IMR-90 (cell line): ENCODE measurements around the gene SPPL2A. TPM values are rescaled to one million over a fixed set of nuclear protein-coding genes. Genes with fewer than 3 reads are reported as not detected.

Source experiments
- ATAC-seq: fragments of 200-7000 bp; cut with Tn5 transposase; 2 replicates; pipeline ENCODE4 v1.9.1; 2020; ENCODE audit warnings: low read depth, mild to moderate bottlenecking, moderate library complexity
- Bru-seq: library from RNA; stranded (reverse); fragments of 400-500 nt; gene quantifications from one replicate; lab custom pipeline; 2021; lab: Mats Ljungman, UMichigan
- BruChase-seq, 2 experiments: library from RNA; stranded (reverse); fragments of 400-500 nt; gene quantifications; one replicate each; lab custom pipeline; 2021; lab: Mats Ljungman, UMichigan
- BruUV-seq: library from RNA; stranded (reverse); fragments of 400-500 nt; replicated peaks from 2 replicates; lab custom pipeline; 2021; lab: Mats Ljungman, UMichigan
- CTCF ChIA-PET: fragments of 300-600 bp; formaldehyde crosslinking; extraction: SDS; loops from one replicate; lab custom pipeline; 2021; ENCODE audit warnings: antibody characterized with exemption; lab: Yijun Ruan, JAX
- POLR2A ChIA-PET: fragments of 300-600 bp; sonication (Branson Sonifier 250); formaldehyde crosslinking; loops from one replicate; lab custom pipeline; 2022; ENCODE audit warnings: antibody characterized with exemption; ENCODE audit not compliant: unreplicated experiment; lab: Charles Lee
- DNase-seq: peaks from one replicate; pipeline ENCODE4 v3.0.0; 2013
- H2AFZ ChIP-seq: replicated peaks from 2 replicates; pipeline ENCODE3; 2013; ENCODE audit warnings: low read length, mild to moderate bottlenecking; ENCODE audit not compliant: poor library complexity
- H2AK5ac ChIP-seq: 2 replicates; pipeline ENCODE4 v1.6.1; 2013; ENCODE audit warnings: low read depth, low read length, inconsistent platforms
- H2AK9ac ChIP-seq: replicated peaks from 2 replicates; pipeline ENCODE3; 2013; ENCODE audit warnings: mild to moderate bottlenecking, low read depth, low read length, moderate library complexity; ENCODE audit not compliant: poor library complexity
- H2BK120ac ChIP-seq: 2 replicates; pipeline ENCODE4 v1.6.1; 2013; ENCODE audit warnings: low read depth, low read length, inconsistent platforms
- H2BK15ac ChIP-seq: 3 replicates; pipeline ENCODE4 v1.6.1; 2013; ENCODE audit warnings: low read depth, low read length, inconsistent platforms
- H2BK20ac ChIP-seq: 2 replicates; pipeline ENCODE4 v1.6.1; 2013; ENCODE audit warnings: low read depth, mild to moderate bottlenecking, inconsistent platforms, low read length, moderate library complexity
- H2BK5ac ChIP-seq: 2 replicates; pipeline ENCODE4 v1.6.1; 2013; ENCODE audit warnings: mild to moderate bottlenecking, low read depth, low read length, inconsistent platforms; ENCODE audit not compliant: poor library complexity, severe bottlenecking
- H3K14ac ChIP-seq: replicated peaks from 2 replicates; pipeline ENCODE4 v1.6.1; 2013; ENCODE audit warnings: low read depth, low read length, inconsistent platforms
- H3K18ac ChIP-seq: 2 replicates; pipeline ENCODE4 v1.6.1; 2013; ENCODE audit warnings: low read depth, low read length, control low read depth
- H3K23ac ChIP-seq: 2 replicates; pipeline ENCODE4 v1.6.1; 2013; ENCODE audit warnings: low read depth, low read length, inconsistent platforms
- H3K27ac ChIP-seq: 2 replicates; pipeline ENCODE4 v1.5.1; 2013; ENCODE audit warnings: mild to moderate bottlenecking, control low read depth, low read length; ENCODE audit not compliant: insufficient read depth
- H3K27me3 ChIP-seq: 2 replicates; pipeline ENCODE4 v1.6.1; 2013; ENCODE audit warnings: low read length; ENCODE audit not compliant: control insufficient read depth, insufficient read depth
- H3K36me3 ChIP-seq: 2 replicates; pipeline ENCODE4 v1.6.1; 2013; ENCODE audit warnings: low read length, mixed read lengths; ENCODE audit not compliant: control insufficient read depth, insufficient read depth
- H3K4ac ChIP-seq: 2 replicates; pipeline ENCODE4 v1.6.1; 2013; ENCODE audit warnings: low read depth, low read length, inconsistent platforms
- H3K4me1 ChIP-seq: 2 replicates; pipeline ENCODE4 v1.6.1; 2013; ENCODE audit warnings: low read length, mixed read lengths; ENCODE audit not compliant: control insufficient read depth, insufficient read depth
- H3K4me2 ChIP-seq: 2 replicates; pipeline ENCODE4 v1.6.1; 2013; ENCODE audit warnings: low read depth, mild to moderate bottlenecking, control low read depth, low read length, moderate library complexity
- H3K4me3 ChIP-seq: 2 replicates; pipeline ENCODE4 v1.5.1; 2013; ENCODE audit warnings: low read depth, mild to moderate bottlenecking, control low read depth, low read length, moderate library complexity; ENCODE audit not compliant: insufficient read depth
- H3K56ac ChIP-seq: 2 replicates; pipeline ENCODE4 v1.6.1; 2013; ENCODE audit warnings: low read length, inconsistent platforms; ENCODE audit not compliant: insufficient read depth; ENCODE audit errors: extremely low read depth
- H3K79me1 ChIP-seq, 2 experiments: 2 replicates each; pipeline ENCODE4 v1.6.1; 2013; ENCODE audit warnings: low read length in 2 of 2, inconsistent platforms in 1 of 2, low read depth in 1 of 2
- H3K9ac ChIP-seq: 2 replicates; pipeline ENCODE4 v1.6.1; 2013; ENCODE audit warnings: low read depth, low read length, control low read depth
- H3K9me1 ChIP-seq: 2 replicates; pipeline ENCODE4 v1.6.1; 2013; ENCODE audit warnings: low read length, inconsistent platforms; ENCODE audit not compliant: insufficient read depth
- H3K9me3 ChIP-seq: 2 replicates; pipeline ENCODE4 v1.6.1; 2013; ENCODE audit warnings: low read length; ENCODE audit not compliant: control insufficient read depth, insufficient read depth
- H4K20me1 ChIP-seq: 2 replicates; pipeline ENCODE4 v1.6.1; 2013; ENCODE audit warnings: low read length, inconsistent platforms; ENCODE audit not compliant: insufficient read depth
- H4K5ac ChIP-seq: 2 replicates; pipeline ENCODE4 v1.6.1; 2013; ENCODE audit warnings: mild to moderate bottlenecking, low read depth, low read length, control low read depth
- H4K8ac ChIP-seq, 2 experiments: 2 replicates each; pipeline ENCODE4 v1.6.1; 2013; ENCODE audit warnings: low read depth in 2 of 2, low read length in 2 of 2, control low read depth in 1 of 2, inconsistent platforms in 1 of 2
- H4K91ac ChIP-seq: 2 replicates; pipeline ENCODE4 v1.6.1; 2013; ENCODE audit warnings: low read depth, low read length, inconsistent platforms; ENCODE audit not compliant: insufficient read depth
- BHLHE40 ChIP-seq: fragments of 150-350 bp; IDR thresholded peaks from 2 replicates; pipeline ENCODE4 v1.6.1; 2016; ENCODE audit warnings: mild to moderate bottlenecking, low read depth, low read length
- CHD1 ChIP-seq: IDR thresholded peaks from 2 replicates; pipeline ENCODE4 v1.6.1; 2012; ENCODE audit warnings: low read depth, low read length, improper control_type of control experiment
- CTCF ChIP-seq: conservative IDR thresholded peaks from 2 replicates; pipeline ENCODE4 v1.5.1; 2012; ENCODE audit warnings: mild to moderate bottlenecking, low read depth, low read length, improper control_type of control experiment
- ELK1 ChIP-seq: fragments of 150-350 bp; IDR thresholded peaks from 2 replicates; pipeline ENCODE4 v1.6.1; 2016; ENCODE audit warnings: low read depth, mild to moderate bottlenecking, low read length, moderate library complexity, borderline replicate concordance
- MXI1 ChIP-seq: IDR thresholded peaks from 2 replicates; pipeline ENCODE4 v1.6.1; 2012; ENCODE audit warnings: low read depth, mild to moderate bottlenecking, low read length, moderate library complexity, borderline replicate concordance
- NFE2L2 ChIP-seq: fragments of 150-350 bp; IDR thresholded peaks from 2 replicates; pipeline ENCODE4 v1.6.1; 2016; ENCODE audit warnings: low read depth, mild to moderate bottlenecking, low read length
- POLR2A ChIP-seq: IDR thresholded peaks from 2 replicates; pipeline ENCODE4 v1.6.1; 2012; ENCODE audit warnings: mild to moderate bottlenecking, low read depth, low read length
- RAD21 ChIP-seq: IDR thresholded peaks from 2 replicates; pipeline ENCODE4 v1.6.1; 2012; ENCODE audit warnings: low read length, improper control_type of control experiment
- RFX5 ChIP-seq: IDR thresholded peaks from 2 replicates; pipeline ENCODE4 v1.8.0; 2012; ENCODE audit warnings: low read depth, mild to moderate bottlenecking, low read length, moderate library complexity
- WGBS, 2 experiments: methylation state at CpG; one replicate each; pipeline versions ENCODE4 v1.1.5 to v1.1.7; 2013; ENCODE audit warnings: missing lambda C conversion rate in 2 of 2; ENCODE audit not compliant: insufficient read length in 1 of 2; ENCODE audit errors: extremely low coverage in 2 of 2; 5-methylcytosine and 5-hydroxymethylcytosine counted together
- dilution Hi-C: fragments of 300-500 bp; cut with HindIII; formaldehyde crosslinking; loops from one replicate; pipeline ENCODE4 v1.14.3; 2018; ENCODE audit warnings: low sequenced_read_pairs; ENCODE audit not compliant: unreplicated experiment
- in situ Hi-C: fragments of 300-500 bp; cut with MboI; formaldehyde crosslinking; loops from 3 replicates; pipeline ENCODE4 v1.14.3; 2019; ENCODE audit warnings: low sequenced_read_pairs, inconsistent platforms, mixed read lengths
- intact Hi-C: fragments of 100-400 bp; cut with micrococcal nuclease; formaldehyde crosslinking; loops from 2 replicates; pipeline ENCODE4 v1.10.0; 2022
- long read RNA-seq: library from polyadenylated mRNA; unstranded; transcript quantifications from one replicate; pipeline ENCODE4 v2.0.0, GENCODE V29; 2021; ENCODE audit not compliant: unreplicated experiment
- polyA plus RNA-seq, 3 experiments: library from polyadenylated mRNA; depleted of rRNA; stranded (reverse); fragments of >200 nt; gene quantifications; 2 replicates each; pipeline ENCODE4 v1.2.3, GENCODE V29; 2012; ENCODE audit warnings: low replicate concordance in 1 of 3
- total RNA-seq: library from RNA; depleted of rRNA; stranded (reverse); fragments of >200 nt; gene quantifications from 2 replicates; pipeline ENCODE4 v1.2.3, GENCODE V29; 2012; rRNA removed

The SPPL2A gene, protein sequence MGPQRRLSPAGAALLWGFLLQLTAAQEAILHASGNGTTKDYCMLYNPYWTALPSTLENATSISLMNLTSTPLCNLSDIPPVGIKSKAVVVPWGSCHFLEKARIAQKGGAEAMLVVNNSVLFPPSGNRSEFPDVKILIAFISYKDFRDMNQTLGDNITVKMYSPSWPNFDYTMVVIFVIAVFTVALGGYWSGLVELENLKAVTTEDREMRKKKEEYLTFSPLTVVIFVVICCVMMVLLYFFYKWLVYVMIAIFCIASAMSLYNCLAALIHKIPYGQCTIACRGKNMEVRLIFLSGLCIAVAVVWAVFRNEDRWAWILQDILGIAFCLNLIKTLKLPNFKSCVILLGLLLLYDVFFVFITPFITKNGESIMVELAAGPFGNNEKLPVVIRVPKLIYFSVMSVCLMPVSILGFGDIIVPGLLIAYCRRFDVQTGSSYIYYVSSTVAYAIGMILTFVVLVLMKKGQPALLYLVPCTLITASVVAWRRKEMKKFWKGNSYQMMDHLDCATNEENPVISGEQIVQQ
- total RNA-seq (53.8 and 82.5 TPM in 2 replicates), polyA plus RNA-seq (2012; rRNA removed) (20.7 and 29.2 TPM in 2 replicates), Bru-seq, nascent RNA (percentile 79 among the genes with signal in this experiment), BruChase-seq, experiment 1, labeled RNA remaining after a 6-hour chase (percentile 91 among the genes with signal in this experiment), BruChase-seq, experiment 2, labeled RNA remaining after a 2-hour chase (percentile 77 among the genes with signal in this experiment)
- polyA plus RNA-seq (2012; cell fraction: cytosol; rRNA removed), result 30.6 and 35.1 TPM in 2 replicates
- polyA plus RNA-seq (2012; cell fraction: nucleus; rRNA removed; ENCODE audit: low replicate concordance), result 40.1 and 54.9 TPM in 2 replicates
- long read RNA-seq, full-length matches to known transcripts, result 38 of 65 reads
- long read RNA-seq, partial matches to known transcripts, result 0 of 65 reads
- long read RNA-seq, other reads (novel, unspliced or antisense), result 27 of 65 reads

- H3K4me1 ChIP-seq, result peaks cover 2% of the 10 kb centered on the region
- no peaks in the 10 kb centered on the region for H3K27me3 ChIP-seq
- peak within 1 kb of the TSS; percentile 91 for H2AFZ ChIP-seq
- no peaks in the 10 kb centered on the region for H3K36me3 ChIP-seq
- H3K27ac ChIP-seq, result peak within 1 kb of the TSS; percentile 91
- H3K14ac ChIP-seq, result peak within 1 kb of the TSS; percentile 97
- H4K20me1 ChIP-seq, result peaks cover 4% of the 10 kb centered on the region; the same call in 1 of the 2 replicates
- peak within 1 kb of the TSS; percentile 99 for H3K4me2 ChIP-seq
- dilution Hi-C loops (no loop called here), intact Hi-C loops (loop anchor here (2.0 kb wide), 2 partner anchors 79 to 111 kb away; partner anchors contain the start of gene TRPM7), in situ Hi-C loops (no loop called here)
- peak within 1 kb of the TSS; percentile 97 for H3K23ac ChIP-seq
- no peaks in the 10 kb centered on the region for H3K9me1 ChIP-seq
- no peaks in the 10 kb centered on the region for H3K9me3 ChIP-seq
- peak within 1 kb of the TSS; percentile 92 to 99 for H4K8ac ChIP-seq
- H3K9ac ChIP-seq, result peak within 1 kb of the TSS; percentile 92
- peak within 1 kb of the TSS; percentile 88 for H2BK5ac ChIP-seq
- peak; percentile 84 for DNase-seq
- ATAC-seq, result peak; percentile 98
- peak within 1 kb of the TSS; percentile 86 for H4K91ac ChIP-seq
- ChIA-PET POLR2A (interaction anchor here (0.5 to 0.7 kb wide), 2 partner anchors 10 to 15 kb away, joined by 3 to 14 read pairs; no protein-coding TSS in a partner anchor), CTCF (no interaction called here)
- H3K79me1 ChIP-seq, result peaks cover 7 to 25% of the 10 kb centered on the region in 2 experiments; a peak in 3 of 4 replicates
- peak within 1 kb of the TSS; percentile 17; the same call in 2 of the 3 replicates for H2BK15ac ChIP-seq
- H3K4me3 ChIP-seq, result peak within 1 kb of the TSS; percentile 57
- H2BK120ac ChIP-seq, result peak within 1 kb of the TSS; percentile 81
- peak within 1 kb of the TSS; percentile 96 for H3K56ac ChIP-seq
- peak within 1 kb of the TSS; percentile 85 for H2AK9ac ChIP-seq
- H2BK20ac ChIP-seq, result 0 out of 2 replicates have a peak within 1 kb of the TSS, but pooled peaks have one; percentile 56
- BruUV-seq, result no TSS peak
- peak within 1 kb of the TSS; percentile 94; the same call in 1 of the 2 replicates for H2AK5ac ChIP-seq
- peak within 1 kb of the TSS; percentile 89 for H3K18ac ChIP-seq
- WGBS, 2 experiments, result 2% methylated on average over 46 of the region's 77 CpGs; no CpG with 5 or more reads in 1 of the 2 experiments
- H3K4ac ChIP-seq, result peak within 1 kb of the TSS; percentile 96
- peak within 1 kb of the TSS; percentile 76 for H4K5ac ChIP-seq
- TF ChIP-seq MXI1, result no peak
- no peak for TF ChIP-seq CTCF
- TF ChIP-seq NFE2L2, result no peak
- no peak for TF ChIP-seq RFX5
- TF ChIP-seq BHLHE40, result no peak
- TF ChIP-seq ELK1, result no peak
- no peak for TF ChIP-seq RAD21
- TF ChIP-seq POLR2A, result peak; percentile 79
- TF ChIP-seq CHD1, result no peak
Measured at GRCh38 chr15:50765195-50765967, at the start of gene SPPL2A. SPPL2A (minus strand) TSS chr15:50765706; CDS start chr15:50765533, 173 bp downstream.
